GM12878 (cell line): Measurements from ENCODE around the gene BRSK2. TPM values are rescaled to one million over a fixed set of nuclear protein-coding genes. Genes with fewer than 3 reads are reported as not detected.

Source experiments
- ATAC-seq: fragments of 200-7000 bp; cut with Tn5 transposase; 3 replicates; pipeline ENCODE4 v1.9.1; 2020; ENCODE audit warnings: mild to moderate bottlenecking, moderate library complexity
- BruUV-seq: library from RNA; stranded (reverse); fragments of 400-500 nt; replicated peaks from 2 replicates; lab custom pipeline; 2021; lab: Mats Ljungman, UMichigan
- CTCF ChIA-PET: fragments of 300-600 bp; sonication (Branson Sonifier 250); formaldehyde crosslinking; extraction: SDS; loops from one replicate; lab custom pipeline; 2021; ENCODE audit warnings: inconsistent platforms; lab: Yijun Ruan, JAX
- POLR2A ChIA-PET: fragments of 350-600 bp; formaldehyde crosslinking; extraction: SDS; loops from one replicate; lab custom pipeline; 2021; ENCODE audit warnings: inconsistent platforms; lab: Charles Lee
- RAD21 ChIA-PET: fragments of 300-600 bp; sonication (Branson Sonifier 250); formaldehyde crosslinking; loops from one replicate; lab custom pipeline; 2023; ENCODE audit warnings: antibody characterized with exemption; ENCODE audit not compliant: unreplicated experiment; lab: Charles Lee
- SMC1A ChIA-PET: fragments of 300-600 bp; sonication (Branson Sonifier 250); formaldehyde crosslinking; loops from one replicate; lab custom pipeline; 2023; ENCODE audit not compliant: unreplicated experiment, uncharacterized antibody; lab: Charles Lee
- DNase-seq: peaks from one replicate; pipeline ENCODE4 v3.0.0-alpha.2; 2011; ENCODE audit warnings: low read depth, low spot score
- FAIRE-seq: peaks from 3 replicates; lab custom pipeline; 2011; peaks lifted over from hg19 to GRCh38; lab: Jason Lieb, UNC
- H2AFZ ChIP-seq: 2 replicates; pipeline ENCODE4 v1.6.0; 2011; ENCODE audit warnings: low read depth, low read length, control low read depth; ENCODE audit not compliant: control insufficient read depth
- H3K27ac ChIP-seq: 2 replicates; pipeline ENCODE4 v1.5.1; 2011; ENCODE audit warnings: control low read depth; ENCODE audit not compliant: control insufficient read depth, insufficient read depth
- H3K27me3 ChIP-seq, 2 experiments: replicated peaks in 1 of 2; 2 replicates each; pipeline versions ENCODE4 v1.6.0 to v1.6.1; 2011; ENCODE audit warnings: low read length in 1 of 2; ENCODE audit not compliant: control insufficient read depth in 2 of 2, insufficient read depth in 2 of 2
- H3K36me3 ChIP-seq, 2 experiments: 2 replicates each; pipeline ENCODE4 v1.5.1; 2011; ENCODE audit warnings: low read length in 1 of 2; ENCODE audit not compliant: control insufficient read depth in 2 of 2, insufficient read depth in 2 of 2
- H3K4me1 ChIP-seq: 2 replicates; pipeline ENCODE4 v1.6.1; 2011; ENCODE audit warnings: mild to moderate bottlenecking, low read length, moderate library complexity, mixed read lengths; ENCODE audit not compliant: control insufficient read depth, insufficient read depth
- H3K4me2 ChIP-seq: 2 replicates; pipeline ENCODE4 v1.6.0; 2011; ENCODE audit warnings: control low read depth; ENCODE audit not compliant: control insufficient read depth, insufficient read depth
- H3K4me3 ChIP-seq: fragments of 200-600 bp; sonication (generic); 2 replicates; pipeline ENCODE4 v1.5.1; 2016
- H3K79me2 ChIP-seq: 2 replicates; pipeline ENCODE4 v1.6.0; 2011; ENCODE audit warnings: low read length; ENCODE audit not compliant: control insufficient read depth, insufficient read depth
- H3K9ac ChIP-seq: 2 replicates; pipeline ENCODE4 v1.8.0; 2011; ENCODE audit warnings: low read length, control low read depth, mixed read lengths; ENCODE audit not compliant: control insufficient read depth, insufficient read depth
- H3K9me3 ChIP-seq: replicated peaks from 3 replicates; pipeline ENCODE4 v1.5.1; 2011; ENCODE audit warnings: mild to moderate bottlenecking, low read length; ENCODE audit not compliant: control insufficient read depth, insufficient read depth
- H4K20me1 ChIP-seq: 2 replicates; pipeline ENCODE4 v1.6.0; 2011; ENCODE audit not compliant: control insufficient read depth, insufficient read depth
- CHD1 ChIP-seq: IDR thresholded peaks from 2 replicates; pipeline ENCODE4 v1.6.1; 2012; ENCODE audit warnings: low read depth, low read length, improper control_type of control experiment
- E2F8 ChIP-seq: fragments of 450-650 bp; IDR thresholded peaks from 2 replicates; pipeline ENCODE4 v1.6.1; 2018; ENCODE audit warnings: mild to moderate bottlenecking, low read depth, moderate library complexity; ENCODE audit not compliant: partially characterized antibody
- ELK1 ChIP-seq: IDR thresholded peaks from 2 replicates; pipeline ENCODE4 v1.6.1; 2012; ENCODE audit warnings: low read depth, low read length, improper control_type of control experiment
- HSF1 ChIP-seq: fragments of 150-350 bp; IDR thresholded peaks from 2 replicates; pipeline ENCODE4 v1.6.1; 2014; ENCODE audit warnings: mild to moderate bottlenecking, low read depth, low read length
- MAX ChIP-seq: IDR thresholded peaks from 2 replicates; pipeline ENCODE4 v1.6.1; 2012; ENCODE audit warnings: low read depth, low read length, improper control_type of control experiment
- MEF2A ChIP-seq: IDR thresholded peaks from 2 replicates; pipeline ENCODE4 v1.6.1; 2011; ENCODE audit warnings: low read depth, mild to moderate bottlenecking, low read length, moderate library complexity; ENCODE audit not compliant: insufficient read depth
- MEF2B ChIP-seq: fragments of 450-650 bp; IDR thresholded peaks from 2 replicates; pipeline ENCODE4 v1.6.1; 2018; ENCODE audit warnings: mild to moderate bottlenecking, moderate library complexity; ENCODE audit not compliant: partially characterized antibody, poor library complexity, severe bottlenecking
- MTA3 ChIP-seq: IDR thresholded peaks from 2 replicates; pipeline ENCODE4 v1.6.1; 2012; ENCODE audit warnings: low read length, inconsistent platforms, borderline replicate concordance
- POLR2AphosphoS2 ChIP-seq: IDR thresholded peaks from 2 replicates; pipeline ENCODE4 v1.6.1; 2011; ENCODE audit warnings: low read depth, mild to moderate bottlenecking, low read length, improper control_type of control experiment, moderate library complexity
- SIX5 ChIP-seq: IDR thresholded peaks from 2 replicates; pipeline ENCODE4 v1.6.1; 2011; ENCODE audit warnings: mild to moderate bottlenecking, low read depth, low read length, moderate library complexity; ENCODE audit not compliant: severe bottlenecking
- SP1 ChIP-seq: IDR thresholded peaks from one replicate; pipeline ENCODE4 v1.6.1; 2011; ENCODE audit warnings: low read depth, low read length
- SPI1 ChIP-seq: IDR thresholded peaks from 2 replicates; pipeline ENCODE4 v1.6.1; 2011; ENCODE audit warnings: low read depth, mild to moderate bottlenecking, low read length, moderate library complexity, borderline replicate concordance; ENCODE audit not compliant: insufficient read depth
- SUPT20H ChIP-seq: IDR thresholded peaks from 2 replicates; pipeline ENCODE4 v1.6.1; 2011; ENCODE audit warnings: low read depth, mild to moderate bottlenecking, low read length, moderate library complexity, borderline replicate concordance; ENCODE audit not compliant: control insufficient read depth
- ZNF217 ChIP-seq: fragments of 450-650 bp; IDR thresholded peaks from 2 replicates; pipeline ENCODE4 v1.6.1; 2017; ENCODE audit warnings: antibody characterized with exemption, mild to moderate bottlenecking
- WGBS: methylation state at CpG from one replicate; pipeline ENCODE4 v1.1.6; 2016; ENCODE audit warnings: low lambda C conversion rate; ENCODE audit not compliant: insufficient replicate concordance, insufficient coverage; ENCODE audit errors: missing lambda C conversion rate; 5-methylcytosine and 5-hydroxymethylcytosine counted together
- in situ Hi-C: fragments of 300-500 bp; cut with MboI; formaldehyde crosslinking; loops from 9 replicates; pipeline ENCODE4 v1.14.3; 2018; ENCODE audit warnings: mixed read lengths
- intact Hi-C: fragments of 100-400 bp; cut with micrococcal nuclease; formaldehyde crosslinking; loops from one replicate; pipeline ENCODE4 v1.14.2; 2022; ENCODE audit not compliant: unreplicated experiment
- polyA plus RNA-seq, 11 experiments: library from polyadenylated mRNA; depleted of rRNA in 4 of 11; unstranded in 6 of 11; stranded (reverse) in 5 of 11; fragments of >200 nt; fragmentation: Nextera tagmentation in 4 of 11; fragmentation: Illumina TruSeq in 1 of 11; extraction: Ambion mirVana in 4 of 11; extraction: Trizol in 1 of 11; gene quantifications; 1 replicate in 1 of 11; 2 replicates in 10 of 11; pipeline versions ENCODE4 v1.2.1 to v1.2.3, GENCODE V29; 2011 to 2016; ENCODE audit warnings: inconsistent platforms in 2 of 11, missing spikeins in 2 of 11, low read depth in 1 of 11
- total RNA-seq, 4 experiments: library from RNA; depleted of rRNA in 3 of 4; stranded (reverse); fragments of >200 nt in 3 of 4; fragmentation: Illumina TruSeq in 1 of 4; extraction: Trizol in 1 of 4; gene quantifications; 2 replicates each; pipeline versions ENCODE4 v1.2.1 to v1.2.3, GENCODE V29; 2013 to 2021

Gene BRSK2
- total and polyA plus RNA-seq, 10 of the 15 experiments (the other 5 are each of a cell fraction or from before 2014, with no cell fraction given), result 0.13 TPM; not detected in 9

- in situ Hi-C loops, result no loop called here
- no peak overlapping the region for H3K4me3 ChIP-seq
- H3K36me3 ChIP-seq, result no peaks in the 10 kb centered on the region
- H2AFZ ChIP-seq, result no peak overlapping the region
- H3K4me2 ChIP-seq, result no peak overlapping the region
- no peak overlapping the region for H3K9ac ChIP-seq
- no peaks in the 10 kb centered on the region; the same call in 2 of the 3 replicates for H3K9me3 ChIP-seq
- CTCF ChIA-PET, result no interaction called here
- BruUV-seq, result no TSS peak
- 27% methylated on average over 28 of the region's 73 CpGs for WGBS
- peaks cover 6 to 14% of the 10 kb centered on the region in 2 experiments for H3K27me3 ChIP-seq
- TF ChIP-seq MEF2A (no peak), ELK1 (no peak), ZNF217 (no peak), E2F8 (no peak), SP1 (no peak), MAX (no peak), SIX5 (no peak), CHD1 (no peak), SUPT20H (no peak), HSF1 (no peak), POLR2AphosphoS2 (no peak), SPI1 (no peak), MTA3 (no peak), MEF2B (no peak)
- ATAC-seq, result no peak
- H3K4me1 ChIP-seq, result no peaks in the 10 kb centered on the region
- RAD21 ChIA-PET, result no interaction called here
- FAIRE-seq, result no peak
- intact Hi-C loops, result no loop called here
- SMC1A ChIA-PET, result no interaction called here
- no peak for DNase-seq
- no peaks in the 10 kb centered on the region for H4K20me1 ChIP-seq
- POLR2A ChIA-PET, result no interaction called here
- H3K79me2 ChIP-seq, result no peaks in the 10 kb centered on the region
- H3K27ac ChIP-seq, result no peak overlapping the region
These were observed 933 bp downstream of the BRSK2 start for GRCh38 chr11:1390569-1391164.
